DLD1 (cell line): ENCODE measurements around the gene LEFTY1.

ENCODE experiments used
- in situ Hi-C: cut with HindIII; loops from 2 replicates; pipeline ENCODE4 v1.10.0; 2017; ENCODE audit warnings: low sequenced_read_pairs

Gene LEFTY1

GRCh38 chr1:225873281-225873850 is 15.6 kb downstream of the LEFTY1 start:
- in situ Hi-C loops = no loop called here

GRCh38 chr1:225872075-225872430 is 16.9 kb downstream of the LEFTY1 start:
- in situ Hi-C loops = no loop called here

GRCh38 chr1:225871359-225872074 is 17.4 kb downstream of the LEFTY1 start:
- in situ Hi-C loops = no loop called here

- in situ Hi-C loops = no loop called here
Measured at GRCh38 chr1:225870911-225871310, 18.0 kb downstream of the LEFTY1 start.

DNA sequence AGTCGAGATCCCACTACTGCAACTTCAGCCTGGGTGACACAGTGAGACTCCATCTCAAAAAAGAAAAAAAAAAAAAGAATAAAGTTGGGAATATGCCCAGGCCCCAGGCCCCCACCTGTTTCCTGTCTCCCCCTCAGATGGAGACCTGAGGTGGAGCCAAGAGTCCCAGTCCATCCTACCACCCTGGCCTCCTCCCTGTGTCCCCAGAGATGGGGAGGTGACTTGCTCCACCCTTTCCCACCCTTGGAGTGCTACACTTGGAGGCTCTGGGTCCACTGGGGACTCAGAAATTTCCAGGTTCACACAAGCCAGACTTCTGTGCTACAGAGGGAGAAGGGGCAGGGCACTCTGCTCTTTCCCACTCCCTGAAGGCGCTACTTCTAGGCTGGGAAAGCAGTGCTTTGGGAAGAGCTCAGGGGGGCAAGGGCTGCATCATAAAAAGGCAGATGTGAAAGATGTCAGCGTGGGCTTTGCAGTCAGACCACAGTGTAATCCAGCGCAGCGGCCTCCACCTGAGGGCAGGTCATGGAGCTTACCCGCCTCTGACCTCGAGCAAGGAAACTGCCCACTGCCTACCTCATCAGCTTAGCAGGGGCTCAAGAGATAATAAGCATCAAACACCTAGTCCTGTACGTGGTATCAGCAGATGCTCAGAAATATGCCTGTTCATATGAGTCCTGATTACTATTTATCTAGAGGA is 20.2 kb downstream of the LEFTY1 start:
- in situ Hi-C loops = no loop called here

DNA sequence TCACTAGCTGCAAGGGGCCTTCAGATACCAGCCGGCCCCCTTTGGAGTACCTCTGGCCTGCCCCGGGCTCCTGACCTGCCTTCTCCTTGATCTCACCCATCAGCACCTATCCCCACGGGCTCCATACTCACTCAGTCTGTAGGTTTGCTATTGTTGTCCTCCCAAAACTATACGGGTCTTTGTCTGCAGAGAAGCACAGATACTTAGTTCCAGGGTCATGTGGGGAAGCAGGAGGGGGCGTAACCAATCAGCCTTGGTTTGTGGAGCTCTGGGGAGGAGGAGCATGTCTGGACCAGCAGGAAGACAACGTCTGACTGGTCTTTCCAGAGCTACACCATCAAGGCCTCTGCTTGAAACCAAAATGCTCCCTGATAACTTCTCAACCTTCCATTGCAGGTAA is 22.0 kb downstream of the LEFTY1 start:
- in situ Hi-C loops = no loop called here

GRCh38 chr1:225866061-225866837 is 22.7 kb downstream of the LEFTY1 start:
- in situ Hi-C loops = no loop called here

- in situ Hi-C loops = no loop called here
Measured at GRCh38 chr1:225865514-225865913, 23.4 kb downstream of the LEFTY1 start.

GRCh38 chr1:225863167-225863566 is 25.8 kb downstream of the LEFTY1 start:
- in situ Hi-C loops = no loop called here

GRCh38 chr1:225862581-225862950 is 26.4 kb downstream of the LEFTY1 start:
- in situ Hi-C loops = no loop called here

- in situ Hi-C loops = no loop called here
Measured at GRCh38 chr1:225861834-225862580, 26.9 kb downstream of the LEFTY1 start.

- in situ Hi-C loops = no loop called here
Measured at GRCh38 chr1:225860876-225861441, 28.0 kb downstream of the LEFTY1 start.

DNA sequence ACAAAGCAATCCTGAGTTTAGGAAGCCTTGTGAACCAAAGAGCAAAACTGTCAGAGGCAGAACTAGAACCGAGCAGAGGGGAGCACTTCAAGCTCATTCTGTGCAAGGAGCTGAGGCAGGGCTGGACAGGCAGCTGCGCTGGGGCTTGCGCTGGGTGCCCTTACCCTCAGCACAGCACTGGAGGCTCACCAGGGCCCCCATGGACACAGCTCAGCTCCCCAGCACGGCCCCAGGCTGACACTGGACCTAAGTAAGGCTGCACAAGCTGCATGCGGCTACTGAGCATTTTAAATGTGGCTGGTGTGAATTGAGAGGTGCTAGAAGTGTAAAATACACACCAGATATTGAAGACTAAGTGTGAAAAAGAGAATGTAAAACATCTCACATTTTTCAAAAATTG is 28.8 kb downstream of the LEFTY1 start:
- in situ Hi-C loops = no loop called here

DNA sequence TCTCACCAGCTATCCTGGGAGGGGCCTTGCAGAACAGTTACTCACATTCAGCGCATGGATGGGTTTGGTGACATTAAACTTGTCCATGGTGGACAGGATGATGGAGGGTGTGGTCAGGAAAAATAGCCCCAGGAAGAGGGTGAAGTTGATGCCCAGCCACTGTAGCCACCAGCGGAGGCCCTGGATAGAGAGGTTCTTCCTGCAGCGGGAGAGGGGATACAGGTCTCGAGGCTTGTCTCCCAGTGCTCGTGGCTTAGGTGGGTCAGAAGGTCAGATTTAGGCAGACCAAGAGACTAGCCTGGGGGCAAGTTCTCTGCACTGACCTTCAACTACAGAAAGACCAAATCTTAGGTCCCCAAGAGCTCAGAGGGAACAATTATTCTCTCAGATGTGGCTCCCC is 29.8 kb downstream of the LEFTY1 start:
- in situ Hi-C loops = no loop called here

DNA sequence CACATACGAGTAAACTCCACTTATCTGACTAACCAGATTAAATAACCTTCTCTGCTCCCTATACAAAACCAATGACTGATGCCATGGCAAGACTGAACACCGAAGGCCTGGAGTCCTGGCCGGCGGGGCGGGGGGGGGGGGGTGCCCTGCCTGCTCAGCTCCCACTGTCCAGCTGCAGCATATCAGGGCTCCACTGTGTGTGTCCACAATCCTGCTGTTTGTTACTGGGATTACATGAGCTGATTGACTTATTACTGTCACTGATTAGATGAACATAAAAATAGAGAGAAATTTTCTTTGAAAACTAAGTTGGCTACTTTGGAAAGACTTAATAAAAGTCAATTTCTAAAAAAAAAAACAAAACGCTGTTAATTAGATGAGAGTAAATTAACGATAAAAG is 31.7 kb downstream of the LEFTY1 start:
- in situ Hi-C loops = no loop called here

DNA sequence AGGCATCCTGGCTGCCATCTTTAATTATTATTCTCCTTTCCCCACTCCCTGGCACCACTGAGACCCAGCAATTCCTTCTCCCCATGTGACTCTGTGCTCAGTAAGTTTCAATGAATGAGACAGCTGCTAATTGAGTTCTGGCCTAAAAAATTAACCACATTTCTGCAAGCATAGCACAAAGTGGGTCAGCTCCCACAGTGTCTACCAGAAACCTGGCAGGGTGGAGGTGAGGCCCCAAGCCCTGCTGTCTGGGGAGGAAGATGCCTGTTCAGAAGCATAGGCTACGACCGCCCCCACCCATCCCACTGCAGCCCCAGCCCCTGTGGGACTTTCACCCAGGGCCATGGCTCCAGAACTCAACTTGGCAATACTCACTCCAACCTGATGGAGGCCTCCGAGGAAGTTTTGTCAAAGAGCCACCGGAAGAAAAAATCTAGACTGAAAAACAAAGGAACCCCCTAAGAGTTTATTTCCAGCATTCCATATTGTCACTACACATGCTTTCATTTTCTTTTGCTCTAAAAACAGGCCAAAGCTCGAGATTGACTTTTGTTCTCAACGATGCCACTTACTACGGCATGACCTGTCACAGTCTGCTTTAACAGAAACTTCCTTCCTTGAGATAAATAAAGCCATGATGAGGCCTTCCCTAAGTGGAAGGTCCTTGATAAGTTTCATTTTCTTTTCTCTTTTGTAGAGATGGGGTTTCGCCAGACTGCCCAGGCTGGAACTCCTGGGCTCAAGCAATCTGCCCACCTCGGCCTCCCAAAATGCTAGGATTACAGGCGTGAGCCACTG is 33.2 kb downstream of the LEFTY1 start:
- in situ Hi-C loops = no loop called here

- in situ Hi-C loops = no loop called here
Measured at GRCh38 chr1:225853441-225853840, 35.5 kb downstream of the LEFTY1 start.

GRCh38 chr1:225852413-225853124 is 36.4 kb downstream of the LEFTY1 start:
- in situ Hi-C loops = no loop called here

- in situ Hi-C loops = no loop called here
Measured at GRCh38 chr1:225851805-225852204, 37.1 kb downstream of the LEFTY1 start.
